NT2/D1 (cell line): ENCODE data around the gene KISS1R.

Source experiments
- YY1 ChIP-seq: IDR thresholded peaks from 2 replicates; pipeline ENCODE4 v1.6.1; 2011; ENCODE audit not compliant: insufficient read length, insufficient read depth
- ZNF274 ChIP-seq: IDR thresholded peaks from 2 replicates; pipeline ENCODE4 v1.6.1; 2011; ENCODE audit warnings: mild to moderate bottlenecking, low read depth, low read length

DNA sequence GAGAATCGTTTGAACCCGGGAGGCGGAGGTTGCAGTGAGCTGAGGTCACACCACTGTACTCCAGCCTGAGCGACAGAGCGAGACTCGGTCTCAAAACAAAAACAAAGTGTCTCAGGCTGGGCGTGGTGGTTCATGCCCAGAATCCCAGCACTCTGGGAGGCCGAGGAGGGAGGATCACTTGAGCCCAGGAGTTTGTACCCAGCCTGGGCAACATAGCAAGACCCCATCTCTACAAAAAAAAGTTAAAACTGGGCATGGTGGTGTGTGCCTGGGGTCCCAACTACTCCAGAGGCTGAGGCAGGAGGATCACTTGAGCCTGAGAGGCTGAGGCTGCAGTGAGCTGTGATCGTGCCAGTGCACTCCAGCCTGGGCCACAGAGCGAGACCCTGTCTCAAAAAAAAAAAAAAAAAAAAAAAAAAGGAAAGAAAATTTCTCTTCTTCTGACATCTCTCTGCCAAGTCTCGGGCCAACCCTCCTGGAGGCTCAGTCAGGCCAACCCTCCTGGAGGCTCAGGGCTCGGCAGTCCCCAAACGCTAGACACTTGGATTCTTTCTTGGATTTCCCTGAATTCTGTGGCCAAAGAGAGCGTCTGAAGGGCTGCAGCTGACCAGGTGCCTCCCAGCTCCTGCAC lies 35.0 kb downstream of the KISS1R start:
- TF ChIP-seq YY1 (no peak), ZNF274 (no peak)
